GM23338 (cell line): ENCODE results near the gene EMC6. TPM values are rescaled to one million over a fixed set of nuclear protein-coding genes. Genes with fewer than 3 reads are reported as not detected.

Experiments
- ATAC-seq: fragments of 200-7000 bp; cut with Tn5 transposase; 3 replicates; pipeline ENCODE4 v1.9.1; 2020
- DNase-seq: peaks from one replicate; pipeline ENCODE4 v3.0.0-alpha.2; 2015; ENCODE audit warnings: low spot score
- H2AFZ ChIP-seq: fragments of 200-600 bp; sonication (generic); 2 replicates; pipeline ENCODE4 v1.8.0; 2016; ENCODE audit warnings: antibody characterized with exemption, mild to moderate bottlenecking, moderate library complexity
- H3F3A ChIP-seq: fragments of 200-600 bp; sonication (generic); replicated peaks from 2 replicates; pipeline ENCODE4 v1.8.0; 2017; ENCODE audit warnings: antibody characterized with exemption, mixed run types, low read depth
- H3K27ac ChIP-seq: fragments of 200-600 bp; sonication (generic); 2 replicates; pipeline ENCODE4 v1.6.1; 2016; ENCODE audit warnings: low read depth
- H3K27me3 ChIP-seq: fragments of 200-600 bp; sonication (generic); 2 replicates; pipeline ENCODE4 v1.8.0; 2016; ENCODE audit warnings: mild to moderate bottlenecking, mixed run types, moderate library complexity; ENCODE audit not compliant: insufficient read depth
- H3K36me3 ChIP-seq: fragments of 200-600 bp; sonication (generic); 2 replicates; pipeline ENCODE4 v1.8.0; 2016; ENCODE audit warnings: mild to moderate bottlenecking; ENCODE audit not compliant: insufficient read depth
- H3K4me1 ChIP-seq: fragments of 200-600 bp; sonication (generic); 2 replicates; pipeline ENCODE4 v1.8.0; 2016; ENCODE audit warnings: mild to moderate bottlenecking, moderate library complexity; ENCODE audit not compliant: insufficient read depth
- H3K4me2 ChIP-seq: fragments of 200-600 bp; sonication (generic); 2 replicates; pipeline ENCODE4 v1.7.1; 2017; ENCODE audit warnings: mixed run types
- H3K4me3 ChIP-seq: fragments of 200-600 bp; sonication (generic); 2 replicates; pipeline ENCODE4 v1.6.1; 2016; ENCODE audit warnings: mixed run types
- H3K79me2 ChIP-seq: fragments of 200-600 bp; sonication (generic); replicated peaks from 2 replicates; pipeline ENCODE4 v1.8.0; 2017; ENCODE audit warnings: mild to moderate bottlenecking; ENCODE audit not compliant: insufficient read depth
- H3K9me2 ChIP-seq: fragments of 200-600 bp; sonication (generic); 2 replicates; pipeline ENCODE4 v1.8.0; 2017; ENCODE audit not compliant: insufficient read depth
- H4K20me1 ChIP-seq: fragments of 200-600 bp; sonication (generic); replicated peaks from 2 replicates; pipeline ENCODE4 v1.8.0; 2017; ENCODE audit warnings: mild to moderate bottlenecking; ENCODE audit not compliant: insufficient read depth
- H3K27ac Mint-ChIP-seq: 2 replicates; pipeline ENCODE4 v1.8.0; 2020; ENCODE audit warnings: inconsistent platforms, mild to moderate bottlenecking, moderate library complexity, mixed read lengths
- H3K27me3 Mint-ChIP-seq: 3 replicates; pipeline ENCODE4 v1.8.0; 2022; ENCODE audit warnings: low read depth, mild to moderate bottlenecking, moderate library complexity, mixed read lengths, inconsistent platforms; ENCODE audit not compliant: insufficient read depth, poor library complexity
- H3K36me3 Mint-ChIP-seq: 3 replicates; pipeline ENCODE4 v1.8.0; 2021; ENCODE audit warnings: low read depth, mild to moderate bottlenecking, inconsistent platforms, moderate library complexity, mixed read lengths
- H3K4me1 Mint-ChIP-seq: 3 replicates; pipeline ENCODE4 v1.8.0; 2020; ENCODE audit warnings: mild to moderate bottlenecking, inconsistent platforms, mixed read lengths
- H3K4me3 Mint-ChIP-seq: 3 replicates; pipeline ENCODE4 v1.8.0; 2021; ENCODE audit warnings: moderate library complexity, mild to moderate bottlenecking, inconsistent platforms, mixed read lengths
- H3K9me3 Mint-ChIP-seq: 3 replicates; pipeline ENCODE4 v1.8.0; 2020; ENCODE audit warnings: moderate library complexity, mild to moderate bottlenecking, inconsistent platforms, mixed read lengths
- CREB1 ChIP-seq: fragments of 250-450 bp; sonication (Bioruptor Pico); IDR thresholded peaks from 2 replicates; pipeline ENCODE4 v1.5.0; 2020; ENCODE audit warnings: low read depth, mild to moderate bottlenecking, moderate library complexity
- CTCF ChIP-seq, 2 experiments: fragments of 200-600 bp in 1 of 2; sonication (generic) in 1 of 2; conservative IDR thresholded peaks; 2 replicates each; pipeline versions ENCODE4 v1.5.1 to v1.6.1; 2016 to 2017; ENCODE audit warnings: antibody characterized with exemption in 2 of 2, low read depth in 2 of 2, mild to moderate bottlenecking in 2 of 2, moderate library complexity in 1 of 2
- ETS1 ChIP-seq: IDR thresholded peaks from 2 replicates; pipeline ENCODE4 v1.6.1; 2016; ENCODE audit warnings: antibody characterized with exemption
- EZH2 ChIP-seq: fragments of 200-600 bp; sonication (generic); IDR thresholded peaks from one replicate; pipeline ENCODE4 v1.8.0; 2017; ENCODE audit warnings: antibody characterized with exemption, mild to moderate bottlenecking, low read depth; ENCODE audit not compliant: unreplicated experiment
- JUNB ChIP-seq: IDR thresholded peaks from one replicate; pipeline ENCODE4 v1.6.1; 2016; ENCODE audit warnings: antibody characterized with exemption; ENCODE audit not compliant: unreplicated experiment
- NANOG ChIP-seq: IDR thresholded peaks from 2 replicates; pipeline ENCODE4 v1.6.1; 2016; ENCODE audit warnings: antibody characterized with exemption, borderline replicate concordance
- POLR2AphosphoS5 ChIP-seq: IDR thresholded peaks from 2 replicates; pipeline ENCODE4 v1.6.1; 2016; ENCODE audit warnings: antibody characterized with exemption, low read depth
- STAT1 ChIP-seq: IDR thresholded peaks from one replicate; pipeline ENCODE4 v1.6.1; 2016; ENCODE audit warnings: antibody characterized with exemption; ENCODE audit not compliant: unreplicated experiment
- polyA plus RNA-seq: library from polyadenylated mRNA; unstranded; fragments of >200 nt; fragmentation: Nextera tagmentation; extraction: Ambion mirVana; gene quantifications from 2 replicates; pipeline ENCODE4 v1.2.1, GENCODE V29; 2016
- total RNA-seq: library from RNA; depleted of rRNA; stranded (reverse); fragments of >200 nt; shearing (Covaris generic); gene quantifications from 2 replicates; pipeline ENCODE4 v1.2.3, GENCODE V29; 2014

Gene EMC6
- total and polyA plus RNA-seq, 2 experiments from 2014 or later, result 48.0 to 230 TPM

- H3K4me3 ChIP-seq, result no peak overlapping the region
- H3K27me3 ChIP-seq, result peaks cover 22% of the 10 kb centered on the region
- no peaks in the 10 kb centered on the region for H3K36me3 Mint-ChIP-seq
- peaks cover 16% of the 10 kb centered on the region; the same call in 1 of the 2 replicates for H3K4me1 ChIP-seq
- H3K4me3 Mint-ChIP-seq, result no peak overlapping the region
- peaks cover 17% of the 10 kb centered on the region for H3K4me1 Mint-ChIP-seq
- H3K9me3 Mint-ChIP-seq, result no peaks in the 10 kb centered on the region
- no peaks in the 10 kb centered on the region for H3K9me2 ChIP-seq
- H3K36me3 ChIP-seq, result no peaks in the 10 kb centered on the region
- no peaks in the 10 kb centered on the region for H3K79me2 ChIP-seq
- DNase-seq (peak; percentile 66), ATAC-seq (peak; percentile 30)
- H3K27me3 Mint-ChIP-seq, result peaks cover 18% of the 10 kb centered on the region
- no peak for TF ChIP-seq JUNB
- TF ChIP-seq CTCF (conservative IDR thresholded peaks at IDR 0.05; ENCODE audit: low read depth in 2 of 2), result peak; percentile 25 to 72; a peak in 3 of 4 replicates
- no peak for TF ChIP-seq ETS1
- no peak overlapping the region for H3K27ac Mint-ChIP-seq
- no peak overlapping the region for H2AFZ ChIP-seq
- no peaks in the 10 kb centered on the region for H4K20me1 ChIP-seq
- no peak overlapping the region for H3K4me2 ChIP-seq
- no peak overlapping the region for H3K27ac ChIP-seq
- H3F3A ChIP-seq, result peaks cover 9% of the 10 kb centered on the region
Measured at GRCh38 chr17:3691617-3692067, 23.0 kb downstream of the EMC6 start.

GRCh38 chr17:3692346-3692745, 23.7 kb downstream of the EMC6 start:
- no peaks in the 10 kb centered on the region for H3K36me3 ChIP-seq
- peaks cover 16% of the 10 kb centered on the region; the same call in 1 of the 2 replicates for H3K4me1 ChIP-seq

More at GRCh38 chr17:3692346-3692745, 23.7 kb downstream of the EMC6 start:
- peaks cover 12% of the 10 kb centered on the region for H3F3A ChIP-seq
- H3K27ac Mint-ChIP-seq, result no peak overlapping the region
- no peak overlapping the region for H3K4me3 ChIP-seq
- TF ChIP-seq CREB1 (CRISPR knock-in tag) (no peak), CTCF (conservative IDR thresholded peaks at IDR 0.05; ENCODE audit: low read depth in 2 of 2) (peak; percentile 53 to 76), EZH2 (no peak), JUNB (no peak), STAT1 (no peak), NANOG (no peak), POLR2AphosphoS5 (no peak)
- no peak overlapping the region for H3K27ac ChIP-seq
- H3K27me3 Mint-ChIP-seq, result peaks cover 21% of the 10 kb centered on the region
- no peaks in the 10 kb centered on the region for H3K9me3 Mint-ChIP-seq
- ATAC-seq (no peak), DNase-seq (peak; percentile 65)
- peaks cover 25% of the 10 kb centered on the region for H3K27me3 ChIP-seq
- peaks cover 17% of the 10 kb centered on the region for H3K4me1 Mint-ChIP-seq
- no peak overlapping the region for H2AFZ ChIP-seq
- no peak overlapping the region for H3K4me2 ChIP-seq
- no peaks in the 10 kb centered on the region for H4K20me1 ChIP-seq
- no peaks in the 10 kb centered on the region for H3K9me2 ChIP-seq
- no peak overlapping the region for H3K4me3 Mint-ChIP-seq
- no peaks in the 10 kb centered on the region for H3K36me3 Mint-ChIP-seq
- no peaks in the 10 kb centered on the region for H3K79me2 ChIP-seq
